GDM1 (cell line): Measurements from ENCODE around the gene PGK2.
"Not testable (repeated sequence)": the region's sequence is repeated elsewhere in the genome, so short reads cannot be mapped to it uniquely, and the experiment has no call there.

Experiments used
- DNase-seq: peaks from one replicate; lab custom pipeline; 2025; lab: John Stamatoyannopoulos, UW

Gene PGK2

GRCh38 chr6:49787176-49787575 is at the start of gene PGK2:
Gene PGK2, minus strand, starts transcription at chr6:49787285. Its CDS starts 98 bp downstream, at chr6:49787187.
- DNase-seq, result no peak

DNA sequence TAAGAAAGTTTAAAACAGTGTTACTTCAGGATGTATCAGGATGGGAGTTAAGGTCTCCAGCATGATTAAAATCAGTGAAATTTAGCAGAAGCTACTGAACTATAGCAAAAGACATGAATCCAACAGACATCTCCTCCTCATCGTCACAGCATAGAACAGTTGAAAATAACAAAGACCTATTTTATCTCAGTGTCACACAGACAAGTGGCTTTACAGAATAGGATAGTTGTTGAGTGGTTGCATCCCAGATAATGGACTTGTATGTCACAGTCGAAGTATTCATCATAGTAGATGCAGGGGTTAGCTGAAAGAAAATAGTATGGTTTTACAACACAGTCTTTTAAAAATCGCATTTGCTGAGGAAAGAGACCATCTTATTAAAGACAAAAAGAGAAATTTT is 48.1 kb upstream of the PGK2 start:
- DNase-seq, result no peak

DNA sequence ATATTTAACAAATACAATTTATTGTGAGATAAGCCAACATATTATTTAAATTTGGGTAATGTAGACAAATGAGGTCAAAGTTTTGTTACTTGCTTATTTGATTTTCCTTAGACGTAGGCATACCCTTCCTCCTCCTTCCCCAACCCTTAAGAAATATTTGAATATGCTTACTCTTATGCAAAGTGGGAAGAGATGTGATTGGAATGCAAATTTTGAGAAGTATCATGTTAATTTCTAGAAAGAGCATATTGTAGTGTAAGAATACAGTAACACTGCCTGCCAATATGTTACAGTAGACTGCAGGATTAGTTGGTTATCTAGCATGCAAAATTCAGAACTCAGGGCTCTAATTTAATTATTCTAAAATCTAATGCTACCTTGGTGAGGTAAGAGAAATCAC is 46.3 kb upstream of the PGK2 start:
- no peak for DNase-seq

GRCh38 chr6:49826743-49827406 is 39.8 kb upstream of the PGK2 start:
- DNase-seq, result peak; percentile 37

- DNase-seq, result no peak
Observed at GRCh38 chr6:49815166-49815565, 28.1 kb upstream of the PGK2 start.

- no peak for DNase-seq
Observed at GRCh38 chr6:49813248-49813647, 26.2 kb upstream of the PGK2 start.

DNA sequence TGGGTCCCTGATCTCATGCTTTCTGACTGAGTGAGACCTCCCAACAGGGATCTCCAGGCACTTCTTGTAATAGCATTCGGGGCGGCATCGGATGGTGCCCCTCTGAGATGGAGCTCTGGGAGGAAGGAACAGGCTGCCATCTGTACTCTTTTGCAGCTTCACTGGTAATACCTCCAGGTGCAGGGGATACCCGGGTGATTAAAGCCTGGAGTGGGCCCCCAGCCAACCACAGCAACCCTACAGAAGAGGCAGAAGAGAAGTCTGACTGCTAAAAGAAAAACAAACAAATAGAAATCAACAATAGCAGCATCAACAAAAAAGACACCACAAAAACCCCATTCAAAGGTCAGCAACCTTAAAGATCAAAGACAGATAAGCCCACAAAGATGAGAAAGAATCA is 19.1 kb upstream of the PGK2 start:
- no peak for DNase-seq

DNA sequence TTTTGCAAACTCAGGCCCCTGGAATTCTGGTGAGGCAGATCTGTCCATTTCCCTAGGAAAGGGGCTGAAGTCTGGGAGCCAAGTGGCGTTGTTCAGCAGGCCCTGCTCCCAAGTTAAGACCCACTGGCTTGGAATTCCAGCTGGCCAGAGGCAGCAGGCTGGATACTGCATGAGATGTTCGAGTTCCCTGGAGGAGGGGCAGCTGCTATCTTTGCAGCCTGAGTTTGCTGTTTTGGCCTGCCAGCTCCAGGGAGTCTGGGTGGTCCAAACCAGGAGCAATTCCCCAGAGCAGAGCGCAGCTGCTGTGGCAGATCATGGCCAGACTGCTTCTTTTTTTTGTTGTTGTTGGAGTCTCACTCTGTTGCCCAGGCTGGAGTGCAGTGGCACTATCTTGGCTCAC is 18.2 kb upstream of the PGK2 start:
- DNase-seq, result no peak

GRCh38 chr6:49801525-49801924 is 14.4 kb upstream of the PGK2 start:
- no peak for DNase-seq

GRCh38 chr6:49799090-49799489 is 12.0 kb upstream of the PGK2 start:
- DNase-seq, result no peak

- not testable (repeated sequence) for DNase-seq
Observed at GRCh38 chr6:49796842-49797455, 9.9 kb upstream of the PGK2 start.

GRCh38 chr6:49790341-49790740 is 3.3 kb upstream of the PGK2 start:
- peak; percentile 14 for DNase-seq

DNA sequence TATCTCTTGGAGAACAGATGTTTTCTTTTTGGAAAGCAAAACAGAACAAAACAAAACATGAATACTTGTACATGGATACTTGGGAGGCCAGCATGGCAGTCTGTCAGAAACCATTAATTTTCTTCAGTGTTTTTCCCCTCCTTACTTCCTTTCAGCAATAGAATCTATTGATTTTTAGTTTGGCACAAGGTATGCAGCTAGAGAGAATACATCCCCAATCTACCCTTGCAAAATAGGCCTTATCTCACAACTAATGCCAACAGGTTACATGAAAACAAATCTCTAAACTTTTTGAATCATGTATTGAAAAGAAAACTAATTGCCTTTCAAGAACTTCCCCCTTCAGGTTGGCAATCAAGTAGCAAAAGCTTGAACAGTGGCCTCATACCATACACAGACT is 2.8 kb downstream of the PGK2 start:
- no peak for DNase-seq

DNA sequence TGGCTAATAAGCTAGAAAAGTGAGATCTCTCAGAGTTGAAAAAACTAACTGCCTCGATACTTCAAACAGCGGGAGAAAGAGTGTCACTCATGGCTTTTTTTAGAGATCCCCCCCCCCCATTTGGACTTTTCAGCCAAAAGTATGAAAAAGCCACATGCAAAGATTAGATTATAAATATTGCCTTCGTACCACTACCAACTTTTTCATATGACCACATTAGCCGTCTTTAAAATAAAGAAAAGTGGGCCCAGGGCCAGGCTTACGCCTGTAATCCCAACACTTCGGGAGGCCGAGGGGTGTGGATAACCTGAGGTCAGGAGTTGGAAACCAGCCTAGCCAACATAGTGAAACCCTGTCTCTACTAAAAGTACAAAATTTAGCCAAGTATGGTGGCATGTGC is 4.4 kb downstream of the PGK2 start:
- DNase-seq, result no peak

DNA sequence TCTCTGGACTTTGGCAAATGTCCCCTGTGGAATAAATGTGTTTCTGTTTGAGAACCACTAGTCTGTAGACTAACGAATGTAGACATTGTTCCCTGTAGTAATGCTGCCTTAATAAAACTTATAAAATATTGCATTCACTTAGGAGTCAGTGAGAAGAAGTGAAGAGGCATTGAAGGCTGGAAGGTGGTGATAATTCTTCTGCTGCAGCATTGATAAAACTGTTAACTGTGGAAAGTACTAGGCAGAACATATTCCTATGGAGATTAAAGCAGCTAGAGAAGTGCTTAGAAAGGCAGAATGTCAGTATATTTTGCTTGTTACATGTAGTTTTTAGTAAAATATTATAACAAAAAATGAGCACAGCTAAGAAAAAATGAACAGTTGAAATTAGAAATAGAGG is 4.8 kb downstream of the PGK2 start:
- DNase-seq, result no peak

GRCh38 chr6:49776444-49776843 is 10.6 kb downstream of the PGK2 start:
- DNase-seq, result peak; percentile 21

DNA sequence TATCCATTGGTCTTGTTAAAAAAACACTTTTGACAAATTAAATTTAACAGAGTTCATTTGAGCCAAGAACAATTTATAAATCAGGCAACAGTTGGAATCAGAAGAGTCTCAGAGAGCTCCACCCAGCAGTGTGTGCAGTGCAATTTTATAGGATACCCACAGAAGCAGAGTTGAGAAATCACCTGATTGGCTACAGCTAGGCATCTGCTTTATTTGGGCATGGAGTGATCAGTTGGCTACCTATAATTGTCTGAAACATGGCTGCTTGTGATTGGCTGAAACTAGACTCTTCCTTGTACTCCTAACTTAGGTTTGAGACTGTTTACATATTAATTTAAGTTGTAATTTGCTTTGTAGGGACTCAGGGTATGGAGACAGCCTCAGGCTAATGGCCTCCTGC is 12.0 kb downstream of the PGK2 start:
- no peak for DNase-seq

DNA sequence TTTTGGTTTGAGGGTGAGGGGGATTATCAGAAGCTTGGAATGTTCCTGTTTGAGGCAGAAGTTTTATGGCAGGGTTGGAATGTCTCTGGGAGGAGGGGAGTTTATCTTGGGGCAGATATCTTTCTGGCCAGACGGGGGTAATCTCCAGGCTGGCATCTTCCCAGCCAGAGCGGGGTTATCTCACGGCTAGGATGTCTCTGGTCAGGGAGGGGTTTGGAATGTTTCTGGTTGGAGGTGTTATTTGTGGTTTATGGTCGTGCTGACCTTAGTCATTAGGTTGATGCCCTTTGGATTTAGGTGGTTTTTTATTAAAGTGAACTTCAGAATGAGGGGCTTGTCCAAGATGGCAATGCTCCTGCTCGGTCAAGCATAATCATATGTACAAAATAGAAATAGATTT is 14.8 kb downstream of the PGK2 start:
- DNase-seq, result no peak

GRCh38 chr6:49766762-49767161 is 20.3 kb downstream of the PGK2 start:
- DNase-seq, result no peak

DNA sequence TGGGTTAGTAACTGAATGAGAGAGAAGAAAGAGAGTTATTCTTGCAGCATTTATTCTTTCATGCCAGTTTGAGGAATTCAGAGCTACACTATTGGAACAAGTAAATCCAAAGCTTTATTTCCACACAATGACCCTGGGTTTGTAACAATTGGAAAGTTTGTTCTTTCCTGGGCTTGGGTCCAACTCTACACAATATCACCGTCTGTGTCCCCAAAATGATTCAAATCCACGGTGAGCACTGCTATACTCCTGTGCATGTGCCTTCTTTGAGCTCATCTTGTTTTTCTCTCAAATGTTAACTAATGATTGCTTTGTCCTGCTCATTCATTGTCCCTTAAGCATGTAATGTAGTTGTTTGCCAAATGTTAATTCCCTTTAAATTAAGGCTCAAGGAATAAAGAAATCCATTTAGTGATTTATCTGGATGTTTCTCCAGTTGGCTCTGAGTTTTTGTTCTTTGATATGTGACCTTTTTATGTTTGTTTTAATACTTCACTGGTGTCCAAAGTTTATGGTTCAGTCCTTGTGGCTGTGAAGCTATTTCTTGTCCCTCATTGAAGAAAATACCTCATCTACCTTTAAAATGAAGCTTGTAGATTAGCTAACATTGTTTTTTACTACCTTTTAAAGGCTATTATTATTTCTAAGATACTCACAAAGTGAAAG is 22.4 kb downstream of the PGK2 start:
- DNase-seq, result no peak

DNA sequence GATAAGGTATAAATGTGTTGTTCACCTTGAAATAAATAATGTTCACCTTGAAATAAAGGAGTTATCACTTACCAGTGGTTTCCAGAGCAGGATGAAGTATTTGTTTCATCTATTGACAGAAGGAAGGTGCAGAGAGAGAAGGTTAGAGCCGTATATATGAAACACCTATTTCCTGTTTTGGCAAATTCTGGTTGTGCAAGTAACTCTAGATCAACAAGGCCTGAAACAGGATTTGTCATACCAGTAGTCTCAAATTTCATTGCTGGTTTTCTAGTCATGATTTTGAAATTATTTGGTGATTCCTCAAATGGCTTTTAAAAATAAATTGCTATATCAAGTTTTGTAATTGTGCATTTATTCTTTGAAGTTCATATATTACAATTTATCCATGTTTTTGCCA is 42.8 kb downstream of the PGK2 start, which contains the start of gene CRISP3:
CRISP3 (minus strand) TSS at position 130 of the 400 bp plus-strand sequence; CDS start at position 109, 21 bp downstream.
- DNase-seq, result no peak

DNA sequence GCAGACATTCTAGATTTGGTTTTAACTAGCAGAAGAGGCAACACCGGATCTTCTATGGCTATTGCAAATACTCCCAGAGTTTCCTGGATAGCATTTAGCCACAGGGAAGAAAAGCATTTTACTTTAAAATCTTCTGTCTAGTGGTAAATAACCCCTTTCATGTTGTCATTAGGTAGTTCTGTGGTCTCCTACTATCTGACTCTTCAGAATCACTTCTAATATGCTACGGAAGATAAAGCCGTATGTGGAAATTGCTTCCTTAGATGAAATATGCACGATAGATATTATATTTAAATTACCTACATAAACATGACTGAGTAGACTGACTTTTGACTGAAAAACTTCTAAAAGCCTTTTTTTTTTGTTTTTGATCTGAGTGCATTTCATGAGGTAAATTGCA is 43.7 kb downstream of the PGK2 start:
- DNase-seq, result no peak

DNA sequence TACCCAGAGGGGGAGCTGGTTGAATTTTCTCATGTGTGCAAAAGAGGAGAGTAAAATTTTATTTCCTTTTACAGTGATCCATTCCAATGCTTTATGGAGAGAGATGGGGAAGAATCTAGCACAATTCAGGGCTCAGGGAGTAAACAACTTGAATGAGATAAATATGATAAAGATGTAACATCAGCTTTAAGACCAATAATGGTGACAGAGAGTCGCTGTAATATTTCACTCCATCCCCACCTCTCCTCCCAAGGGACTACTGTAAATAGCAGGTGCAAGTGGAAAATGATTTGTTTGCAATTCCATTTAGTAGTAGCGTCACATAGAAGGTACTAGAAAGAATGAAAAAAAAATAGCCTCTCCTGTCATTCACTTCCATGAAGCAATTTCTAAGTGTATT is 47.7 kb downstream of the PGK2 start:
- no peak for DNase-seq
